HG02642 (cell line): Measurements from ENCODE around the gene TRIM13.
"Not testable (repeated sequence)": the region's sequence is repeated elsewhere in the genome, so short reads cannot be mapped to it uniquely, and the experiment has no call there.

Source experiments
- ATAC-seq: cut with Tn5 transposase; IDR thresholded peaks from one replicate; pipeline ENCODE4 v1.9.1; 2021; ENCODE audit warnings: mild to moderate bottlenecking; ENCODE audit not compliant: unreplicated experiment, poor library complexity

The TRIM13 gene, protein sequence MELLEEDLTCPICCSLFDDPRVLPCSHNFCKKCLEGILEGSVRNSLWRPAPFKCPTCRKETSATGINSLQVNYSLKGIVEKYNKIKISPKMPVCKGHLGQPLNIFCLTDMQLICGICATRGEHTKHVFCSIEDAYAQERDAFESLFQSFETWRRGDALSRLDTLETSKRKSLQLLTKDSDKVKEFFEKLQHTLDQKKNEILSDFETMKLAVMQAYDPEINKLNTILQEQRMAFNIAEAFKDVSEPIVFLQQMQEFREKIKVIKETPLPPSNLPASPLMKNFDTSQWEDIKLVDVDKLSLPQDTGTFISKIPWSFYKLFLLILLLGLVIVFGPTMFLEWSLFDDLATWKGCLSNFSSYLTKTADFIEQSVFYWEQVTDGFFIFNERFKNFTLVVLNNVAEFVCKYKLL

DNA sequence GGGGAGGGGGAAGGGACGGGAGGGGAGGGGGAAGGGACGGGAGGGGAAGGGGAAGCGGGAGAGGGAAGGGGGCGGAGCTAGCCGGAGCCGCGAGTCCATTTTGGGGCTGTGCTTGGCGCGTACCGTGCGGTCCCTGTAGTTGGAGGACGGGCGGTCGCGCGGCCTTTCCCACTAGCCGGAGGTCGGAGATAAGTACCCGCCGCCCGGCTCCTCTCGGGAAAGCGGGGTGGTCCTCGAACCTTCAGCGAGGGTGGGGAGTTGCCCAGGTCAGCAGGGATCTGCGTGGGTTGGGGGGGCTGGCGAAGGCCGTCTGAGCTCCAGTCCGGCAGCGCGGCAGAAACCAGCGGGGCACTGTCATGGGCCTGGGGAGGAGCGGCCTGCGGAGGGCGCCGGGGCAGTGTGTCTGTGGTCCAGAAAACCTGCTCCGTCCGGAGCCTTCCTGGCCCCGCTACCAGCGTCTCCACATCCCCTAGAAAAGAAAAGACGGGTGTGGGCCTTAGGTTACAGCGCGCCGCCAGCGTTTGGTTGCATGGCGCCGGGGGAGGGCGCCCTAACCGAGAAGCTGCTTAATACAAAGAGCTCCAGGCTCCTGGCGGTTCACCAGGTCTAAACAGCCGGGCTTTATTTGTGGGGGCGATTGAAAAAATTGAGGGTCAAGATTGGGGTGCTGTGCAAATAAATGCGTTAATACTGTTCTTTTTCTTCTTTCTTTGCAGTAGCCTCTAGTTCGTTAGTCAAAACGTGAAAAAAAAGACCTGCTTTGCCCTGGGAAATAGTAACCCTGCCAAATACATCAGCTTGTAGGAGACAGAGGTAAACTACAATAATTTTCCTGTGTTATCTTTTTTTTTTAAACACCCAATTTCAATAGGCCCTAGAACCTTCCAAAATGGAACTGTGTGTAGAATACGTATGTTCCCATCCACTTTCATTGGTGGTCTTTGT lies at the start of gene TRIM13:
TSS of gene TRIM13 (plus strand) at position 92 of the 945 bp plus-strand sequence. CDS start 14,899 bp downstream, outside the sequence.
- ATAC-seq = peak; percentile 73

DNA sequence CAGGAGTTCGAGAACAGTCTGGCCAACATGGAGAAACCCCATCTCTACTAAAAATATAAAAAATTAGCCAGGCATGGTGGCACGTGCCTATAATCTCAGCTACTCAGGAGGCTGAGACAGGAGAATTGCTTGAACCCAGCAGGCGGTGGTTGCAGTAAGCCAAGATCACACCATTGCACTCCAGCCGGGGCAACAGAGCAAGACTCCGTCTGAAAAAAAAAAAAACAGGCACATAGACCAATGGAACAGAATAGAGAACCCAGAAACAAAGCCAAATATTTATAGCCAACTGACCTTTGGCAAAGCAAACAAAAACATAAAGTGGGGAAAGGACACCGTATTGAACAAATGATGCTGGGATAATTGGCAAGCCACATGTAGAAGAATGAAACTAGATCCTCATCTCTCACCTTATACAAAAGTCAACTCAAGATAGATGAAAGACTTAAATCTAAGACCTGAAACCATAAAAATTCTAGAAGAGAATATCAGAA lies 48.0 kb upstream of the TRIM13 start:
- not testable (repeated sequence) for ATAC-seq

DNA sequence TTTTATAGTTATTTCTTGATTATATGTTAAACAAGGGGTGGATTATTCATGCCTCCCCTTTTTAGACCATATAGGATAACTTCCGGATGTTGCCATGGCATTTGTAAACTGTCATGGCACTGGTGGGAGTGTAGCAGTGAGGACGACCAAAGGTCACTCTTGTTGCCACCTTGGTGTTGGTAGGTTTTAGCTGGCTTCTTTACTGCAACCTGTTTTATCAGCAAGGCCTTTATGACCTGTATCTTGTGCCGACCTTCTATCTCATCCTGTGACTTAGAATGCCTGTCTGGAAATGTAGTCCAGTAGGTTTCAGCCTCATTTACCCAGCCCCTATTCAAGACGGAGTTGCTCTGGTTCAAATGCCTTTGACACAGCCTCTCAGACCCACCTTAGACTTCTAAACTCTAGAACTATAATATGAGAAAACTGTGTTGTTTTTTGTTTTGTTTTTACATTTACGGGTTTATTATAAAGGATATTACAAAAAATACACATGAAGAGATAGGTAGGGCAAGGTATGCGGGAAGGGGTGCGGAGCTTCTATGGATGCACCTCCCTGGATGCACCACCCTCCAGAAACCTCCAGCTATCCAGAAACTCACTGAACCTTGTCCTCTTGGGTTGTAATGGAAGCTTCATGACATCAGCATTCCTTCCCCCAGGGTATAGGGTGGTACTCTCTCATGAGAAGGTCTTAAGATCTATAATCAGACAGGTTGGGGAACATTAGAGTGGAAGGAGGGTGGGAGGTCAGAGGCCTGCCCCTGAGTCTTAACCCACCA lies 44.9 kb upstream of the TRIM13 start:
- ATAC-seq = no peak

DNA sequence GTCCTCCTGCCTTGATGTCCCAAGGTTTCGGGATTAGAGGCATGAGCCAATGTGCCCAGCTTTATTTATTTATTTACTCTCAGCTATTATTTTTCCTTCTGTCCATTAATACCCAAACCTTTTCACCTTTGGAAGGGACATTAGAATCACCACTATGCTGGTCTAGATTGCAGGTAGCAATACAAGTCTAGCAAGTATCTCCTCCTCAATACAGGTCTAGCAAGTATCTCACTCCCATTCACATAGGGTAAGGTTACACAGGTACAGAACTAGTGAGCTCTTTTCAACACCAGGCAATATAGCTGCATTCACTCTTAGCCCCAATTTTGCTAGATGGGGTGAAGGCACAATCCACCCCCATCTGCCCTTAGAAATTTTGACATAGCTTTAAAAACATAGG lies 43.3 kb upstream of the TRIM13 start:
- ATAC-seq = no peak

DNA sequence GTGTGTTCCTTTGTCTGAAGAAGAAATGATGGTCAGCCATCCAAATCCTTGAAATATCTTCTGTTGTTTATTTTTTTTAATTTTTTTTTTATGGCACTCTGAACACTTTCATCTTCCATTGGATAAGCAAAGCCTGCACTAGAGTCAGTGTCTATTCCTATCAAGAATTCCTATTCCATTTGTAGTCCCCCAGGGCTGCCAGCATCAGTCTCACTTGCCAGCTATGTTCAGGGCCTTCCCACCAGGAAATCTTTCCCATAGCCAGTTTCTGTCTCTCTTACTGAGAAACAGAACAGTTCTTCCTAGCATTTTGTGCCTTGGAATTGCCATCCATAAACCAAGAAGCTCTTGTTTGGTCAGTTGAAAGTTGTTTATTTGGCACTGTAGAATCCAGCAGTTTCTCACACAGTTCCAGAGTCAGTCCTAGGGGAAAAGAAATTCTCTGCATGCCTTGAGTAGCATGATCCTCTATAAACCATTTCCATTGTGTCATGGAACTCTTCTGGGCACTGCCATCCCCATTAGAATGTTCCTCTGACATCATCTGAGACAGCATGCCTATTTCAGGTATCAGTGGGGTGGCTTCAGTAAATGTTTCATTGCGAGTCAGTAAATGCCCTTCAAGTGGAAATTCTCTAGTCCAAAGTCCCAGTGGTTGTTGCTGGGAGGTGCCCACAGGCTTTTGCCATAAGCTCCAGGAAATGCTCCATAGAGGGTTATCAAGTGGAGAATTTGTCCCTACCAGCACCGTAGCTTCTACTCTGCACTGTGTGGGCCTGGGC lies 42.0 kb upstream of the TRIM13 start:
- no peak for ATAC-seq

DNA sequence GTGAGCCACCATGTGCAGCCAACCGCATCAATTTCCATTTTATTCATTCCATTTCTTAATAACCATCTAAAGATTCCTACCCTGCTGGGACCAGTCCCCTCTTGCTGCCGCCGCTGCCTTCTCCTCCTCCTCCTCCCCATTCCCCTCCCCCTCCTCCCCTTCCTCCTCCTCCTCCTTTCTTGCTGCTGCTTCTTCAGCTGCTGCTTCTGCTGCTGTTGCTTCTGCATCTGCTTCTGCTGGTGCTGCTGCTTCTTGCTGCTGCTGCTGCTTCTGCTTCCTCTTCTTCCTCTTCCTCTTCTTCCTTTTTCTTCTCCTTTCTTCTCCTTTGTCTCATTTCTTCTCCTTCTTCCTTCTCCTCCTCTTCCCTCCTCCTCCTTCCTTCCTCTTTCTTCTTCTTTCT lies 40.7 kb upstream of the TRIM13 start:
- ATAC-seq = no peak

DNA sequence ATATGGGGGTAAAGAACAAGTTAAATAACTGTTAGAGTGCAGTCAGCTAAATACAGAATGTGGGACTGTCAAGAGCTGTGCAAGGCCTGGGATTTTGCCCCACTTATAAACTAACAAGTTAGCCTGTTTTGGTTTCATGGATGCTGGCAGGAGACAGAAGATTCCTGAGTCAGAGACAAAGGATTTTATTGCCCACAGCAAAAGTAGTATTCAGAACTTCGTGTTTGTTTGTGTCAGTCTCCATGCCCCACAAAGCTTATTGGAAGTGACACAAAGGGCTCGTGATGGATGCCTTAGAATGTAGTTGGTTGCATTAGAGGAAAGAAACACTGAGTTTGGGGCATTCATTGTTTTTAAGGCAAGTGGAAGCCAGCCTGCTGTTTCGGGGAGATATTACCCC lies 38.5 kb upstream of the TRIM13 start:
- ATAC-seq = no peak

DNA sequence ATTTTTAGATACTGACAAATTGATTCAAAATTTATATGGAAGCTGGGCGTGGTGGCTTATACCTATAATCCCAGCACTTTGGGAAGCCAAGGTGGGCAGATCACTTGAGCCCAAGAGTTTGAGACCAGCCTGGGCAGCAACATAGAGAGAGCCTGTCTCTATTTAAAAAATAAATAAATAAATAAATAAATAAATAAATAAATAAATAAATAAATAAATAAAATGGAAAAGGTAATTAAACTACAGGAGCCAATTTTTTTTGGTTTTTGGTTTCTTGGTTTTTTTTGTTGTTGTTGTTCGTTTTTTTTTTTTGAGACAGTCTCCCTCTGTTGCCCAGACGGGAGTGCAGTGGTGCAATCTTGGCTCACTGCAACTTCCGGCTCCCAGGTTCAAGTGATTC lies 29.4 kb upstream of the TRIM13 start:
- ATAC-seq = no peak

DNA sequence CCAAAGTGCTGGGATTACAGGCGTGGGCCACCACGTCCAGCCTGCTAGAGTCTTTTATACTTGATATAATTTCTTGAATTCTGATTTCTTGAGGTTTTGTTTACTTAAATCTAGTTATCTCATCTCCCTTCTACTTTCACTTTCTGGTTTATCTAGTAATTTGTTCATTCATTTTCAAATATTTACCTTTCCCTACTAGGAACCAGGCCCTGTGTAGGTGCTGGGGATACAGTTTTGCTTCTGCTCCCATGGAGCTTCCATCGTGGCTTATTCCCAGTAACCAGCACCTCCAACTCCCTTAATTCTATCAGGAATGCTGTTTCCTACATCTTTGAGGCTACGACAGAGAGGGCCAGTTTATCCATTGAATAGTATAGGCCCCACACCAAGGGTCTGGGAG lies 24.1 kb upstream of the TRIM13 start:
- ATAC-seq = no peak

DNA sequence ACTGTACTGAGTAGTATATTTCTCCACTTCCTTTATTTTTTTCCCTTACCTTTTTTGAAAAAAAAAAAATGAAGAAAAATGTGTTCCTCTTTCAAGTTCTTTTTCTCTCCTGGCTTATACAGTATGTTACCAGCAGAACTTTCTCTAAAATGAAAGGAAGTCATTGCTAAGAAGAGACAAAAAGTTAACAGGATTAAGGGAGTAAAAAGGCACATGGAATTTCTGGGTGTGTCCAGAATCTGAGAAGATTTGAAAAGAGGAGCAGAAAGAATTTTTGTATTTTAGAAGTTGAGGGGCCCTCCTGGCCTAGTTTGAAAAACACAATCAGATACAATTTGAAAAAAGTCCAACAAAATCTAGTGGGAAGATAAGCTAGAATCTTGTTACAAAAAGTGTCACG lies 21.0 kb upstream of the TRIM13 start:
- ATAC-seq = no peak

DNA sequence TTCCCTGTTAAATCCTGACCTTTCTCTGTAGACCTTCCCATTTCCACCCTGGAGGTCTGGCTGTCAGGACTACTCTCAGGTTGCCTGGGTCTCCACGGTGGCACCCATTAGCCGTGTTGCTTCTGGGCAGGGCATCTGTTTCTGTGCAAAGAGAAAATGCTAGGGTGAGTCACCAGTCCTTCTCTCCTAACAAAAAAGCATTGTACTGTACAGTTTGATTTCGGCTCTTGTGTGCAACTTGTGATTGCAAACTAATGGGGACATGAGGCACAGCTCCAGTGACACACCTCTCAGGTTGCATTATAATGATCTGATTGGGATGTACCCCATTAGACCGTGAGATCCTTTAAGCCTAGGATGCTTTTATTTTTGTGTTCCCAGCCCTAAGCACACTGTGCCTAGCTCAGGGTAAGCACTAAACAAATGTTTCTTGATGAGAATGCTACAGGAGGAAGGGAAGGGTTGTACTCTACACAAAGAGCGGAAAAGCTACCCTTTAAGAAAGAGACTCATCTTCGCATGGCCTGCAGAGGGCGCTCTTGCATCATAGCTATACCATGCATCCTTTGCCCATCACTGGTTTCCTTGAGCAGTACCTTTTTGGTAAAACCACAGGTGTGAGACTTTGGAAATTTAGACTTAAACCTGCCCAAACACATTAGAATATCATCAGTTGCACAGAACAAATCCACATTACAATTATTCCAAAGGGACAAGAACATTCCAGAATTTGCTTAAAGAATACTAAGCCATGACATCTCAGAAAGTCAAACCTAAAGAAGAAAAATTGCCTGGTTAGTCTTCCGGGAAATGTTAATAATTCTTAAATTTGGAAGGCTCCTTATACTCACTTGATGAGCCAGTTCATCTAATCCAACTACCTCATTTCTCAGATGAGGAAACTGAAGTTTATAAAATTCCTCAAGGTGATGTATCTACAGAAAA lies 20.3 kb upstream of the TRIM13 start:
- peak; percentile 73 for ATAC-seq

DNA sequence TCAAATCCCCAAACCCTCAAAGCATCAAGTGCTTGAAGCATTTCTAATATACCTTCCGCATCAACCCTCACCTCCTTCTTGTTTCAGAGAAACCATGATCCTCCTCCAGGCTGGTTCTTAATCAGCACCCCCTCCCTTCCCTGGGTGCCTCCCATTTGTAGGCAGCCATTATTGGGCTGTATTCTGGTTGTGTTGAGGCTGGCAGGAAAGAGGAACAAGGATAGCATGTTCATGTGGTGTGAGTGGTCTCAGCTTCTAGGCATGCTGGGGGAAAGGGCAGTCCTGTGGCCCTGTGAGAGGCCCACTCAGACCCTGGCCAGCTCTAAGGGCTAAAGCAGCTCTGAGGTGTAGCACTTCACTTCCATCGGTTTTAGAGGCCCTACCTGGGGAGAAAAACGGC lies 18.9 kb upstream of the TRIM13 start:
- no peak for ATAC-seq

DNA sequence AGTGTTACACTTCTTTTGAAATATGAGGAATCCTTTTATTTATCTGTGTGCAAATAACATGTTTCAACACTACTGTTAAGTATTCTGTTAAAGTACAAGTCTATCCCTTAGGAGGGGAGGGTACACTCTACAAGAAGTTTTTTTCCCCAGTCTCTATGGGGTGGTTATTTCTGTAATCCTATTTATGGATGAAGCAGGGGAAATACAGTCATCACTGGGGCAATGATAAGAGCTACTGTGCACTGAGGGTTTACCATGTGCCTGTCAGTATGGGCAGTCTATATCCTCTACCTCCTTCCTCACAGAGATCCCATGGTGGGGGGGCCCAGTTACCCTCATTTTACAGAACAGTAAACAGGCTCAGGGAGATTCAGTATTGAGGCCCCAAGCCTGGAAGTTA lies 16.6 kb upstream of the TRIM13 start:
- ATAC-seq = no peak

DNA sequence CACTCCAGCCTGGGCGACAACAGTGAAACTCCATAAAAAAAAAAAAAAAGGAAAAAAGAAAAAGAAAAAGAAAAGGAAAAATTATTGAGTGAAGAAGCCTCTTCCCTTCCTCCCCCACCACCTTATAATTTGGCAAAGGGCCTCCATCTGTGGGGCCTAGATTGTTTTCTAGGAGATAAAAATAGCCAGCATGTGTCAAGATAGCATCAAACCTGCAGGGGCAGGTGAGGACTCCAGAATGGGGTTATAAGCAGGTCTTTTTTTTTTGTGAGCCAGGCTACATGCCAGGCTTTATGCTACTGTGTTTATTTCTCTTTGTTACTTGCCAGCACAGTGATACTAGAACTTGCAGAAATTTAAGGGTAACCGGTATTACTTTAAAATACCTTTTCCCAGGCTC lies 11.7 kb upstream of the TRIM13 start:
- ATAC-seq = no peak

DNA sequence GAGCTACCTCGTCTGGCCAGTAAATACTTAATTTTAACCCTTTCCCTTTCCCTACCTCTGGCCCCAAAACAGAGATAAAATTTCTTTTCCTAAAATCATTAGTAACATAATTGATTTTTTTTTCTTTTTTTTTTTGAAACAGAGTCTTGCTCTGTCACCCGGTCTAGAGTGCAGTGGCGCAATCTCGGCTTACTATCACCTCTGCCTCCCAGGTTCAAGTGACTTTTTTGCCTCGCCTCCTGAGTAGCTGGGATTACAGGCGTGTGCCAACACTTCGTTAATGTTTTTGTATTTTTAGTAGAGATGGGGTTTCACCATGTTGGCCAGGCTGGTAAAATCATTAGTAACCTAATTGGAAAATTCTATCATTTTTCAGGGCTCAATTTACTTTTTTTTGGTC lies 10.4 kb upstream of the TRIM13 start:
- ATAC-seq = no peak

DNA sequence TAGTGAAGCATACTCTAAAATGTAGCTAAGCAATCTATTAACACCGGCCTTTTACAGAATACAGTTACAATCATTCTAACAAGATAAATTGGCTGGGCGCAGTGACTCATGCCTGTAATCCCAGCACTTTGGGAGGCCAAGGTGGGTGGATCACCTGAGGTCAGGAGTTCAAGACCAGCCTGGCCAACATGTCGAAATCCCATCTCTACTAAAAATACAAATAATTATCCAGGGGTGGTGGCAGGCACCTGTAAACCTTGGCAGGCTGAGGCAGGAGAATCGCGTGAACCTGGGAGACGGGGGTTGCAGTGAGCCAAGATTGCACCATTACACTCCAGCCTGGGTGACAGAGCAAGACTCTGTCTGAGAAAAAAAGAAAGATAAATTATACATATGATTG lies 6.2 kb upstream of the TRIM13 start:
- not testable (repeated sequence) for ATAC-seq

DNA sequence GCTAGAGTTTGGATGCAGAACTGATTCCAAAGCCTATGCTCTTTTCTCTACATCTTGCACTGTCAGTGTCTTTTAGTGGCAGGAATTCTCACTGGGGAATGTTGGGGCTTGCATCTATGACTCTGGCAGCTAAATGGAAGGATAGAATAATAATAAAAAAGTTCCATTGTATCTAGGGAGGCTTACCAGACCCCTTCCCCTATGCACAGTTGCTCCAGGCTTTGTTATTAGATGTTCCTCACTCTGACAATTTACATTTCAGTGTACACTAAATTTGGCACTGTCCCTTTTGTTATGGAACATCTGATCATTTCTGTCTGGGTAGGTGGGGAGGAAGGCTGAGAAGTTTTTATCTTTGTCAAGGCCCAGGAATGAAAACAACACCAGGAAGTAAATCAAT lies 3.7 kb upstream of the TRIM13 start:
- no peak for ATAC-seq

DNA sequence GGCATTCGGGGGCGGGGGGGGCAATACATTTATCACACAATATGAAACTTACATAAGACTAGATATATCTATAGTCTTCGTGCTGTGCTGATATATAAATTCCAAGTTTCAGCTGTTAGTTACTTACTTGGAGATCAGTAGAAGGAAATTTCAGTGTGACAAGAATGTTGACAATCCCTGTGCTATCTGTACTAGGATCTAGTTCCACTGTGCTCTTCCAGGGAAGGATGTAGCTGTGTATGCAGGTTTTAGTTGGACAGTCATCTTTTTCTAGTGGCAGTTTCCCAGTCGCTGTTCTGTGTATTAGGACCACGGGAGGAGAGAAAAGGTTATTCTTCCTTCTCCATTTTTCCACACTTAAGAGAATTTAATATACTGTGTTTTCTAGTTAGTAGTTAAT lies 3.2 kb upstream of the TRIM13 start:
- ATAC-seq = no peak
